SU-DHL-6 (cell line): ENCODE measurements around the gene SLC22A23.

Experiments
- H2AFZ ChIP-seq: fragments of 200-600 bp; sonication (generic); 2 replicates; pipeline ENCODE4 v1.6.1; 2014; ENCODE audit warnings: low read depth, mild to moderate bottlenecking, moderate library complexity, mixed read lengths, antibody characterized with exemption, low read length; ENCODE audit not compliant: severe bottlenecking
- H3F3A ChIP-seq: fragments of 200-600 bp; shearing (Covaris generic); 2 replicates; pipeline ENCODE4 v1.6.0; 2016; ENCODE audit warnings: antibody characterized with exemption, mild to moderate bottlenecking; ENCODE audit not compliant: insufficient read depth
- H3K27ac ChIP-seq: fragments of 200-600 bp; sonication (generic); 2 replicates; pipeline ENCODE4 v1.5.1; 2016; ENCODE audit warnings: low read depth, mild to moderate bottlenecking, low read length, moderate library complexity, mixed read lengths
- H3K27me3 ChIP-seq: fragments of 200-600 bp; sonication (generic), shearing (Covaris generic); 2 replicates; pipeline ENCODE4 v1.6.0; 2014; ENCODE audit warnings: mild to moderate bottlenecking, low read length
- H3K36me3 ChIP-seq: fragments of 200-600 bp; sonication (generic); 2 replicates; pipeline ENCODE4 v1.6.1; 2014; ENCODE audit warnings: mild to moderate bottlenecking, low read length, mixed read lengths
- H3K4me2 ChIP-seq: fragments of 300-600, 200-600 bp; shearing (Covaris generic), sonication (generic); 2 replicates; pipeline ENCODE4 v1.6.0; 2014; ENCODE audit warnings: low read length, low read depth, mild to moderate bottlenecking; ENCODE audit not compliant: poor library complexity, severe bottlenecking
- H3K4me3 ChIP-seq: fragments of 200-600 bp; sonication (generic); 2 replicates; pipeline ENCODE4 v1.5.1; 2014; ENCODE audit warnings: antibody characterized with exemption, low read length, mild to moderate bottlenecking, mixed read lengths; ENCODE audit not compliant: insufficient read depth, poor library complexity, severe bottlenecking
- H3K79me2 ChIP-seq: fragments of 200-600 bp; sonication (generic); 2 replicates; pipeline ENCODE4 v1.6.1; 2014; ENCODE audit warnings: mild to moderate bottlenecking, low read length, moderate library complexity; ENCODE audit not compliant: insufficient read depth
- H3K9ac ChIP-seq: fragments of 200-600 bp; sonication (generic); 2 replicates; pipeline ENCODE4 v1.7.0; 2014; ENCODE audit warnings: mild to moderate bottlenecking, low read length
- H3K9me2 ChIP-seq: fragments of 200-600 bp; sonication (generic); replicated peaks from 2 replicates; pipeline ENCODE4 v1.6.1; 2014; ENCODE audit warnings: low read length; ENCODE audit not compliant: insufficient read depth
- H3K9me3 ChIP-seq: fragments of 200-600 bp; sonication (generic); 2 replicates; pipeline ENCODE4 v1.6.1; 2014; ENCODE audit warnings: low read length, mixed read lengths; ENCODE audit not compliant: insufficient read depth
- H4K20me1 ChIP-seq: fragments of 200-600 bp; sonication (generic); 2 replicates; pipeline ENCODE4 v1.6.1; 2014; ENCODE audit warnings: low read depth, mild to moderate bottlenecking, antibody characterized with exemption, low read length, moderate library complexity, mixed read lengths
- CTCF ChIP-seq: fragments of 200-600 bp; sonication (generic); IDR thresholded peaks from one replicate; pipeline ENCODE4 v1.5.1; 2017; ENCODE audit warnings: antibody characterized with exemption, mild to moderate bottlenecking, low read length, moderate library complexity; ENCODE audit not compliant: insufficient read depth, poor library complexity, severe bottlenecking
- EZH2phosphoT487 ChIP-seq: fragments of 200-600 bp; sonication (generic), shearing (Covaris generic); conservative IDR thresholded peaks from 2 replicates; pipeline ENCODE4 v1.6.1; 2018; ENCODE audit warnings: mild to moderate bottlenecking, antibody characterized with exemption, low read length, moderate library complexity, mixed read lengths

Gene SLC22A23

GRCh38 chr6:3308106-3308505 lies 148.7 kb downstream of the SLC22A23 start:
- no peaks in the 10 kb centered on the region for H3K27me3 ChIP-seq
- H3K27ac ChIP-seq, result no peak overlapping the region
- H3K9me2 ChIP-seq, result no peaks in the 10 kb centered on the region
- TF ChIP-seq EZH2phosphoT487 (no peak), CTCF (no peak)
- H3K4me2 ChIP-seq, result no peak overlapping the region
- H3K4me3 ChIP-seq, result no peak overlapping the region
- no peaks in the 10 kb centered on the region for H3F3A ChIP-seq
- no peaks in the 10 kb centered on the region for H3K9me3 ChIP-seq
- H2AFZ ChIP-seq, result no peak overlapping the region
- H3K9ac ChIP-seq, result no peak overlapping the region
- H3K79me2 ChIP-seq, result no peaks in the 10 kb centered on the region
- H3K36me3 ChIP-seq, result no peaks in the 10 kb centered on the region
- H4K20me1 ChIP-seq, result no peaks in the 10 kb centered on the region

- Histone ChIP-seq H3K9me3 (no peaks in the 10 kb centered on the region), H3K9me2 (no peaks in the 10 kb centered on the region), H3K27me3 (no peaks in the 10 kb centered on the region), H3F3A (no peaks in the 10 kb centered on the region), H3K9ac (no peak overlapping the region), H3K27ac (no peak overlapping the region), H3K79me2 (no peaks in the 10 kb centered on the region), H3K36me3 (no peaks in the 10 kb centered on the region), H4K20me1 (no peaks in the 10 kb centered on the region), H3K4me2 (no peak overlapping the region), H2AFZ (no peak overlapping the region), H3K4me3 (no peak overlapping the region)
- no peak for TF ChIP-seq CTCF
- TF ChIP-seq EZH2phosphoT487, result no peak
These were observed 149.4 kb downstream of the SLC22A23 start for GRCh38 chr6:3307436-3307835.

- Histone ChIP-seq H4K20me1 (no peaks in the 10 kb centered on the region), H3K4me3 (no peak overlapping the region), H3K27me3 (no peaks in the 10 kb centered on the region), H3K9me2 (no peaks in the 10 kb centered on the region), H3K27ac (no peak overlapping the region), H3K79me2 (no peaks in the 10 kb centered on the region), H3F3A (no peaks in the 10 kb centered on the region), H2AFZ (no peak overlapping the region), H3K9me3 (no peaks in the 10 kb centered on the region), H3K36me3 (no peaks in the 10 kb centered on the region), H3K9ac (no peak overlapping the region), H3K4me2 (no peak overlapping the region)
- TF ChIP-seq CTCF (no peak), EZH2phosphoT487 (no peak)
These were observed 150.0 kb downstream of the SLC22A23 start for GRCh38 chr6:3306848-3307247.

GRCh38 chr6:3305831-3306230 lies 151.0 kb downstream of the SLC22A23 start:
- Histone ChIP-seq H3K79me2 (no peaks in the 10 kb centered on the region), H2AFZ (no peak overlapping the region), H3K9me3 (no peaks in the 10 kb centered on the region), H3K4me2 (no peak overlapping the region), H3K27ac (no peak overlapping the region), H3K9ac (no peak overlapping the region), H3K4me3 (no peak overlapping the region), H3K27me3 (0 out of 2 replicates have a peak, but pooled peaks cover 3% of the 10 kb centered on the region), H4K20me1 (no peaks in the 10 kb centered on the region), H3K9me2 (no peaks in the 10 kb centered on the region), H3K36me3 (no peaks in the 10 kb centered on the region), H3F3A (no peaks in the 10 kb centered on the region)
- TF ChIP-seq CTCF (no peak), EZH2phosphoT487 (no peak)
